ENCODE measurements around the gene TMEM236.

- TF ChIP-seq CTCF (conservative IDR thresholded peaks at IDR 0.05) (no peak), EZH2 (IDR thresholded peaks at IDR 0.05; ENCODE audit: low read depth) (no peak)
Observed at GRCh38 chr10:17743437-17743836, 8.6 kb upstream of the TMEM236 start.

Measured in PC-9 (cell line).